H1 (cell line): Measurements from ENCODE around the gene IRF5.
"Not testable (repeated sequence)": the region's sequence is repeated elsewhere in the genome, so short reads cannot be mapped to it uniquely, and the experiment has no call there.

Source experiments
- CTCF ChIP-seq, 3 experiments: IDR thresholded peaks; 1 replicate in 2 of 3; 2 replicates in 1 of 3; pipeline versions ENCODE4 v1.5.1 to v1.6.1; 2011; ENCODE audit warnings: low read length in 3 of 3, mild to moderate bottlenecking in 3 of 3, inconsistent platforms in 2 of 3, low read depth in 1 of 3, moderate library complexity in 1 of 3; ENCODE audit not compliant: insufficient read depth in 1 of 3; ENCODE audit errors: control extremely low read depth in 1 of 3
- EP300 ChIP-seq, 2 experiments: IDR thresholded peaks; 1 replicate in 1 of 2; 2 replicates in 1 of 2; pipeline ENCODE4 v1.6.1; 2011 to 2012; ENCODE audit warnings: low read depth in 2 of 2, low read length in 2 of 2, mild to moderate bottlenecking in 2 of 2, borderline replicate concordance in 1 of 2, inconsistent platforms in 1 of 2, moderate library complexity in 1 of 2
- EZH2 ChIP-seq: fragments of 200-600 bp; sonication (generic); IDR thresholded peaks from 2 replicates; pipeline ENCODE4 v1.7.1; 2012; ENCODE audit warnings: low read depth, mild to moderate bottlenecking, moderate library complexity, low read length, inconsistent platforms; ENCODE audit not compliant: severe bottlenecking
- JUND ChIP-seq: IDR thresholded peaks from 2 replicates; pipeline ENCODE4 v1.6.1; 2011; ENCODE audit warnings: mild to moderate bottlenecking, improper control_type of control experiment, low read length
- MAX ChIP-seq: IDR thresholded peaks from 2 replicates; pipeline ENCODE4 v1.6.1; 2012; ENCODE audit warnings: inconsistent platforms
- POLR2A ChIP-seq, 2 experiments: IDR thresholded peaks; 1 replicate in 1 of 2; 2 replicates in 1 of 2; pipeline ENCODE4 v1.6.1; 2011; ENCODE audit warnings: low read depth in 2 of 2, low read length in 2 of 2, mild to moderate bottlenecking in 2 of 2; ENCODE audit errors: control extremely low read depth in 1 of 2
- RAD21 ChIP-seq, 2 experiments: IDR thresholded peaks in 1 of 2; conservative IDR thresholded peaks in 1 of 2; 2 replicates each; pipeline ENCODE4 v1.6.1; 2011; ENCODE audit warnings: low read depth in 2 of 2, low read length in 2 of 2, improper control_type of control experiment in 1 of 2, inconsistent platforms in 1 of 2, mild to moderate bottlenecking in 1 of 2, moderate library complexity in 1 of 2
- YY1 ChIP-seq: IDR thresholded peaks from 2 replicates; pipeline ENCODE4 v1.6.1; 2011; ENCODE audit warnings: low read depth, mild to moderate bottlenecking, low read length

- not testable (repeated sequence) for TF ChIP-seq POLR2A (IDR thresholded peaks at IDR 0.05; ENCODE audit: control extremely low read depth in 1 of 2, low read depth in 2 of 2, low read length in 2 of 2); CTCF (IDR thresholded peaks at IDR 0.05; ENCODE audit: control extremely low read depth in 1 of 3, insufficient read depth in 1 of 3, low read depth in 1 of 3, low read length in 3 of 3); EZH2; EP300 (IDR thresholded peaks at IDR 0.05; ENCODE audit: borderline replicate concordance in 1 of 2, low read depth in 2 of 2, low read length in 2 of 2); YY1; JUND; RAD21 (IDR thresholded peaks at IDR 0.05 in 1 of 2, conservative IDR thresholded peaks at IDR 0.05 in 1 of 2; ENCODE audit: low read depth in 2 of 2, low read length in 2 of 2); MAX
These were observed 5.5 kb downstream of the IRF5 start for GRCh38 chr7:128943251-128943650.
